Measurements from ENCODE around the gene LIPT2.
A peak's percentile ranks its signal among the peaks of the same experiment; 100 is the strongest.

DNA sequence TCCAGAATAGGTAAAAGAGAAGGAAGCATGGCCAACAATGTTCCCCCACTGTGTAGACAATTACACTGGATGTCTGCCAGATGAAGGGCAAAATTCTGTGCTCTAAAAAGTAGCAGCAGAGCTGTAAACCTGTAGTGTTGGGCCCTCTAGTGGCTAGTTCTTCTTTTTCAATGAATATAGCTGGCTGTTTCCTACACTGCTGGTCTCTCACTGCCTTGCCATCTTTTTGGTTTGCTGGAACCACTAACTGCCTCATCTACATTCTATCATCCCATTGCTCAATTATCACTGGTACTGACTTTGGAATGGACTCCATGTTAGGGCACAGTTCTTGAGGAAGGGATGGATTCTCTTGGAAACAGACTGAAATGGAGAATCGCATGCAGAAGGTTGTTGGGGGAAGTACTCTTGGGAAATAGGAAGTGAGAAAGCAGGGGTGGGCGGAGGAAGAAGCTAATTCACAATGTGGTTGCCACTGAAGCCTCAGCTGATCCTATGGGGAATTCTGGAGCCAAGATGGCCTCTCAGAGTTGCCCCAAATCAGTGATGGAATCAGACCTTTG, 44.1 kb downstream of the LIPT2 start:
- TF ChIP-seq CTCF (IDR thresholded peaks at IDR 0.05) (peak; percentile 58 to 82 (median 67)), POLR2A (IDR thresholded peaks at IDR 0.05) (no peak)
